Superior temporal gyrus (tissue), 1 donor: ENCODE results near the gene MOK.

ENCODE experiments used
- DNase-seq: peaks from one replicate; pipeline ENCODE4 v3.0.0-alpha.2; 2016; ENCODE audit errors: extremely low spot score

Gene MOK

GRCh38 chr14:102180248-102180998 lies 124.5 kb downstream of the MOK start:
- no peak for DNase-seq
